Breast epithelium (tissue), 4 donors: ENCODE measurements around the gene AMOTL1. TPM values are rescaled to one million over a fixed set of nuclear protein-coding genes. Genes with fewer than 3 reads are reported as not detected.
A peak's percentile ranks its signal among the peaks of the same experiment; 100 is the strongest.

Source experiments
- DNase-seq, 2 donors: peaks; one replicate each; pipeline ENCODE4 v3.0.0-alpha.2; 2019; ENCODE audit warnings: low spot score in 2 of 2
- H3K27ac ChIP-seq, 2 donors: fragments of 200-600 bp; sonication (generic) in 1 of 2; one replicate each; pipeline ENCODE4 v1.5.1; 2016 to 2019; ENCODE audit warnings: mild to moderate bottlenecking in 1 of 2
- H3K27me3 ChIP-seq, 2 donors: fragments of 200-600 bp; sonication (generic) in 1 of 2; one replicate each; pipeline versions ENCODE4 v1.5.1 to v1.6.0; 2017 to 2019; ENCODE audit warnings: control low read depth in 1 of 2, mild to moderate bottlenecking in 1 of 2
- H3K36me3 ChIP-seq: fragments of 200-600 bp; one replicate; pipeline ENCODE4 v1.5.1; 2019
- H3K4me1 ChIP-seq, 2 donors: fragments of 200-600 bp; sonication (generic); one replicate each; pipeline ENCODE4 v1.5.1; 2016 to 2019; ENCODE audit warnings: control low read depth in 1 of 2
- H3K4me3 ChIP-seq, 3 donors: fragments of 200-600 bp; sonication (generic); 1 replicate in 2 of 3; 2 replicates in 1 of 3; pipeline ENCODE4 v1.5.1; 2016 to 2019; ENCODE audit warnings: mild to moderate bottlenecking in 3 of 3, moderate library complexity in 2 of 3
- H3K9me3 ChIP-seq, 2 donors: fragments of 200-600 bp; sonication (generic) in 1 of 2; one replicate each; pipeline ENCODE4 v1.5.1; 2016 to 2019; ENCODE audit warnings: control low read depth in 1 of 2
- CTCF ChIP-seq, 3 donors: fragments of 450-650 bp; IDR thresholded peaks; one replicate each; pipeline ENCODE4 v1.5.1; 2016 to 2017; ENCODE audit warnings: antibody characterized with exemption in 3 of 3, mild to moderate bottlenecking in 3 of 3, moderate library complexity in 3 of 3
- POLR2A ChIP-seq: fragments of 450-650 bp; IDR thresholded peaks from one replicate; pipeline ENCODE4 v1.6.1; 2016; ENCODE audit warnings: antibody characterized with exemption, mild to moderate bottlenecking, moderate library complexity
- POLR2AphosphoS5 ChIP-seq, 3 donors: sonication (generic); formaldehyde crosslinking; IDR thresholded peaks; one replicate each; pipeline ENCODE4 v1.6.1; 2017; ENCODE audit warnings: antibody characterized with exemption in 3 of 3
- intact Hi-C: fragments of 100-400 bp; cut with DNase I; formaldehyde crosslinking; loops from one replicate; pipeline ENCODE4 v1.15.1; 2023; ENCODE audit warnings: low total_unique reads
- total RNA-seq, 3 donors: library from RNA; depleted of rRNA; stranded (reverse); fragments of >200 nt; gene quantifications; one replicate each; pipeline ENCODE4 v1.1.0, GENCODE V29; 2016

The AMOTL1 gene
- total RNA-seq, 3 donors from 2014 or later = 35.5 to 41.4 (median 39.0) TPM

- intact Hi-C loops = no loop called here
- no peak overlapping the region for H3K27ac ChIP-seq
- H3K9me3 ChIP-seq = no peaks in the 10 kb centered on the region
- H3K36me3 ChIP-seq = no peaks in the 10 kb centered on the region
- no peaks in the 10 kb centered on the region for H3K4me1 ChIP-seq
- DNase-seq = no peak
- H3K27me3 ChIP-seq = no peaks in the 10 kb centered on the region
- TF ChIP-seq POLR2AphosphoS5 (IDR thresholded peaks at IDR 0.05) (no peak), POLR2A (no peak), CTCF (IDR thresholded peaks at IDR 0.05) (no peak)
- H3K4me3 ChIP-seq = no peak overlapping the region
Observed at GRCh38 chr11:94796863-94797262, 28.7 kb downstream of the AMOTL1 start.

- H3K9me3 ChIP-seq = no peaks in the 10 kb centered on the region
- H3K4me3 ChIP-seq = no peak overlapping the region
- no peak for DNase-seq
- H3K4me1 ChIP-seq = no peaks in the 10 kb centered on the region
- no peaks in the 10 kb centered on the region for H3K27me3 ChIP-seq
- H3K36me3 ChIP-seq = no peaks in the 10 kb centered on the region
- intact Hi-C loops = no loop called here
- no peak overlapping the region for H3K27ac ChIP-seq
- TF ChIP-seq POLR2AphosphoS5 (IDR thresholded peaks at IDR 0.05) = no peak
- TF ChIP-seq POLR2A = no peak
- no peak for TF ChIP-seq CTCF (IDR thresholded peaks at IDR 0.05)
Observed at GRCh38 chr11:94799726-94800125, 31.6 kb downstream of the AMOTL1 start.

GRCh38 chr11:94800414-94800813 is 32.3 kb downstream of the AMOTL1 start:
- TF ChIP-seq POLR2AphosphoS5 (IDR thresholded peaks at IDR 0.05) (no peak), POLR2A (no peak), CTCF (IDR thresholded peaks at IDR 0.05) (no peak)
- intact Hi-C loops = no loop called here
- H3K9me3 ChIP-seq = no peaks in the 10 kb centered on the region

GRCh38 chr11:94801866-94802460 is 33.8 kb downstream of the AMOTL1 start:
- TF ChIP-seq POLR2AphosphoS5 (IDR thresholded peaks at IDR 0.05) = no peak
- TF ChIP-seq POLR2A = no peak
- TF ChIP-seq CTCF (IDR thresholded peaks at IDR 0.05) = no peak
- intact Hi-C loops = no loop called here
- Histone ChIP-seq H3K27me3 (no peaks in the 10 kb centered on the region), H3K36me3 (no peaks in the 10 kb centered on the region), H3K4me1 (no peaks in the 10 kb centered on the region), H3K9me3 (no peaks in the 10 kb centered on the region), H3K4me3 (no peak overlapping the region), H3K27ac (no peak overlapping the region)
- no peak for DNase-seq

More at GRCh38 chr11:94800414-94800813, 32.3 kb downstream of the AMOTL1 start:
- H3K4me3 ChIP-seq = no peak overlapping the region
- H3K27ac ChIP-seq = peak overlapping the region in 1 of 2 donors; percentile 56
- no peak for DNase-seq
- H3K27me3 ChIP-seq = no peaks in the 10 kb centered on the region
- no peaks in the 10 kb centered on the region for H3K4me1 ChIP-seq
- H3K36me3 ChIP-seq = no peaks in the 10 kb centered on the region

- H3K27me3 ChIP-seq = no peaks in the 10 kb centered on the region
- H3K27ac ChIP-seq = no peak overlapping the region
- intact Hi-C loops = no loop called here
- H3K9me3 ChIP-seq = no peaks in the 10 kb centered on the region
- no peaks in the 10 kb centered on the region for H3K4me1 ChIP-seq
- TF ChIP-seq CTCF (IDR thresholded peaks at IDR 0.05) = no peak
- no peak for TF ChIP-seq POLR2A
- no peak for TF ChIP-seq POLR2AphosphoS5 (IDR thresholded peaks at IDR 0.05)
- DNase-seq = no peak
- no peak overlapping the region for H3K4me3 ChIP-seq
- no peaks in the 10 kb centered on the region for H3K36me3 ChIP-seq
Observed at GRCh38 chr11:94802501-94802900, 34.3 kb downstream of the AMOTL1 start.
